ENCODE results near the gene TMEM200C.

- TF ChIP-seq CTCF (IDR thresholded peaks at IDR 0.05) (no peak), POLR2A (IDR thresholded peaks at IDR 0.05) (no peak)
These were observed 49.1 kb upstream of the TMEM200C start for GRCh38 chr18:5944448-5944847.
